Stimulated activated naive B cell treated with anti-CD40 and anti-IgM and Interleukin-4, amounts not matched to agents 10 μg/mL and 1 μg/mL and 100 μg/mL, for 72 hours (primary cell): ENCODE data around the gene IRX3.

Experiments used
- ATAC-seq, 2 donors: fragments of 150-1000 bp; cut with Tn5 transposase; replicated peaks; 2 replicates each; pipeline ENCODE4 v1.10.0; 2021; ENCODE audit warnings: moderate library complexity in 1 of 2
- DNase-seq: peaks from one replicate; pipeline ENCODE4 v3.0.0; 2021
- H3K27ac Mint-ChIP-seq: one replicate; pipeline ENCODE4 v1.8.0; 2022; ENCODE audit warnings: mild to moderate bottlenecking, mixed read lengths
- H3K27me3 Mint-ChIP-seq, 2 donors: one replicate each; pipeline ENCODE4 v1.8.0; 2022; ENCODE audit warnings: mixed read lengths in 2 of 2
- H3K36me3 Mint-ChIP-seq, 2 donors: one replicate each; pipeline ENCODE4 v1.8.0; 2022; ENCODE audit warnings: mixed read lengths in 2 of 2, mild to moderate bottlenecking in 1 of 2
- H3K4me1 Mint-ChIP-seq, 2 donors: one replicate each; pipeline ENCODE4 v1.8.0; 2022; ENCODE audit warnings: mixed read lengths in 2 of 2, mild to moderate bottlenecking in 1 of 2
- H3K4me3 Mint-ChIP-seq, 2 donors: one replicate each; pipeline ENCODE4 v1.8.0; 2022; ENCODE audit warnings: mild to moderate bottlenecking in 2 of 2, mixed read lengths in 2 of 2, moderate library complexity in 1 of 2
- H3K9me3 Mint-ChIP-seq, 2 donors: one replicate each; pipeline ENCODE4 v1.8.0; 2022; ENCODE audit warnings: mixed read lengths in 2 of 2, mild to moderate bottlenecking in 1 of 2

The IRX3 gene

GRCh38 chr16:54312502-54312991, 26.0 kb upstream of the IRX3 start:
- H3K9me3 Mint-ChIP-seq, result peaks cover 0 to 2% of the 10 kb centered on the region in 2 donors
- peaks cover 4 to 5% of the 10 kb centered on the region in 2 donors for H3K27me3 Mint-ChIP-seq
- H3K27ac Mint-ChIP-seq, result no peak overlapping the region
- DNase-seq (no peak), ATAC-seq (no peak)
- no peaks in the 10 kb centered on the region for H3K36me3 Mint-ChIP-seq
- H3K4me3 Mint-ChIP-seq, result no peak overlapping the region
- no peaks in the 10 kb centered on the region for H3K4me1 Mint-ChIP-seq

- peaks cover 9 to 13% of the 10 kb centered on the region in 2 donors for H3K27me3 Mint-ChIP-seq
Observed at GRCh38 chr16:54309341-54309740, 22.8 kb upstream of the IRX3 start.

GRCh38 chr16:54305080-54305479, 18.5 kb upstream of the IRX3 start:
- no peak overlapping the region for H3K4me3 Mint-ChIP-seq

More at GRCh38 chr16:54309341-54309740, 22.8 kb upstream of the IRX3 start:
- H3K4me3 Mint-ChIP-seq, result no peak overlapping the region
- H3K36me3 Mint-ChIP-seq, result no peaks in the 10 kb centered on the region
- H3K27ac Mint-ChIP-seq, result no peak overlapping the region
- no peaks in the 10 kb centered on the region for H3K4me1 Mint-ChIP-seq
- no peak for DNase-seq
- peaks cover 0 to 2% of the 10 kb centered on the region in 2 donors for H3K9me3 Mint-ChIP-seq
- no peak for ATAC-seq

GRCh38 chr16:54303613-54304012, 17.0 kb upstream of the IRX3 start:
- H3K4me3 Mint-ChIP-seq, result no peak overlapping the region
- ATAC-seq, result no peak
- H3K9me3 Mint-ChIP-seq, result peaks cover 4 to 6% of the 10 kb centered on the region in 2 donors
- DNase-seq, result no peak
- peaks cover 18 to 39% of the 10 kb centered on the region in 2 donors for H3K27me3 Mint-ChIP-seq
- no peaks in the 10 kb centered on the region for H3K36me3 Mint-ChIP-seq
- no peaks in the 10 kb centered on the region for H3K4me1 Mint-ChIP-seq
- no peak overlapping the region for H3K27ac Mint-ChIP-seq

More at GRCh38 chr16:54305080-54305479, 18.5 kb upstream of the IRX3 start:
- H3K27ac Mint-ChIP-seq, result no peak overlapping the region
- H3K36me3 Mint-ChIP-seq, result no peaks in the 10 kb centered on the region
- peaks cover 16 to 31% of the 10 kb centered on the region in 2 donors for H3K27me3 Mint-ChIP-seq
- DNase-seq (no peak), ATAC-seq (no peak)
- H3K4me1 Mint-ChIP-seq, result no peaks in the 10 kb centered on the region
- peaks cover 4 to 6% of the 10 kb centered on the region in 2 donors for H3K9me3 Mint-ChIP-seq

GRCh38 chr16:54297154-54297553, 10.6 kb upstream of the IRX3 start:
- DNase-seq (no peak), ATAC-seq (no peak)
- peaks cover 2 to 7% of the 10 kb centered on the region in 2 donors for H3K9me3 Mint-ChIP-seq
- H3K27me3 Mint-ChIP-seq, result peaks cover 31 to 51% of the 10 kb centered on the region in 2 donors
- H3K4me3 Mint-ChIP-seq, result no peak overlapping the region
- no peaks in the 10 kb centered on the region for H3K4me1 Mint-ChIP-seq
- H3K27ac Mint-ChIP-seq, result no peak overlapping the region
- no peaks in the 10 kb centered on the region for H3K36me3 Mint-ChIP-seq

- ATAC-seq (no peak), DNase-seq (no peak)
- peaks cover 31 to 55% of the 10 kb centered on the region in 2 donors for H3K27me3 Mint-ChIP-seq
- no peak overlapping the region for H3K4me3 Mint-ChIP-seq
- H3K9me3 Mint-ChIP-seq, result peaks cover 2 to 7% of the 10 kb centered on the region in 2 donors
- no peaks in the 10 kb centered on the region for H3K36me3 Mint-ChIP-seq
- no peak overlapping the region for H3K27ac Mint-ChIP-seq
- no peaks in the 10 kb centered on the region for H3K4me1 Mint-ChIP-seq
Observed at GRCh38 chr16:54296543-54296942, 10.0 kb upstream of the IRX3 start.

- no peak overlapping the region for H3K27ac Mint-ChIP-seq
- H3K9me3 Mint-ChIP-seq, result peaks cover 2 to 7% of the 10 kb centered on the region in 2 donors
- DNase-seq (no peak), ATAC-seq (no peak)
- peaks cover 7 to 9% of the 10 kb centered on the region in 2 donors for H3K36me3 Mint-ChIP-seq
- H3K4me1 Mint-ChIP-seq, result peaks cover 15 to 19% of the 10 kb centered on the region in 2 donors
- H3K27me3 Mint-ChIP-seq, result peaks cover 61 to 80% of the 10 kb centered on the region in 2 donors
- no peak overlapping the region for H3K4me3 Mint-ChIP-seq
Observed at GRCh38 chr16:54291656-54292487, 5.3 kb upstream of the IRX3 start.

- DNase-seq (no peak), ATAC-seq (no peak)
- Mint-ChIP-seq H3K9me3 (peaks cover 2 to 3% of the 10 kb centered on the region in 2 donors), H3K27me3 (peaks cover 68 to 89% of the 10 kb centered on the region in 2 donors), H3K4me1 (peaks cover 19 to 26% of the 10 kb centered on the region in 2 donors), H3K27ac (peak overlapping the region; percentile 56), H3K4me3 (peak overlapping the region; percentile 0 to 1), H3K36me3 (peaks cover 9 to 12% of the 10 kb centered on the region in 2 donors)
Observed at GRCh38 chr16:54290833-54291655, 4.5 kb upstream of the IRX3 start.

GRCh38 chr16:54289945-54290832, 3.6 kb upstream of the IRX3 start:
- Mint-ChIP-seq H3K27me3 (peaks cover 72 to 94% of the 10 kb centered on the region in 2 donors), H3K9me3 (peaks cover 1 to 3% of the 10 kb centered on the region in 2 donors), H3K27ac (peak overlapping the region; percentile 86), H3K4me1 (peaks cover 22 to 31% of the 10 kb centered on the region in 2 donors), H3K4me3 (peak overlapping the region; percentile 1 to 50), H3K36me3 (peaks cover 9 to 14% of the 10 kb centered on the region in 2 donors)
- ATAC-seq, result no peak
- DNase-seq, result no peak

- Mint-ChIP-seq H3K4me3 (peak overlapping the region in 1 of 2 donors; percentile 26), H3K36me3 (peaks cover 13 to 18% of the 10 kb centered on the region in 2 donors), H3K27me3 (peaks cover 70 to 92% of the 10 kb centered on the region in 2 donors), H3K9me3 (peaks cover 0 to 3% of the 10 kb centered on the region in 2 donors), H3K27ac (peak overlapping the region; percentile 86), H3K4me1 (peaks cover 26 to 34% of the 10 kb centered on the region in 2 donors)
- no peak for ATAC-seq
- DNase-seq, result no peak
Observed at GRCh38 chr16:54289242-54289944, 2.8 kb upstream of the IRX3 start.

- Mint-ChIP-seq H3K9me3 (peaks cover 0 to 3% of the 10 kb centered on the region in 2 donors), H3K4me1 (peaks cover 26 to 35% of the 10 kb centered on the region in 2 donors), H3K36me3 (peaks cover 13 to 18% of the 10 kb centered on the region in 2 donors), H3K27ac (no peak overlapping the region), H3K27me3 (peaks cover 68 to 92% of the 10 kb centered on the region in 2 donors), H3K4me3 (no peak overlapping the region)
- ATAC-seq, result no peak
- no peak for DNase-seq
Observed at GRCh38 chr16:54288835-54289241, 2.3 kb upstream of the IRX3 start.

- H3K27me3 Mint-ChIP-seq, result peaks cover 67 to 92% of the 10 kb centered on the region in 2 donors
- H3K27ac Mint-ChIP-seq, result peak overlapping the region; percentile 90
- DNase-seq (no peak), ATAC-seq (no peak)
- peaks cover 0 to 3% of the 10 kb centered on the region in 2 donors for H3K9me3 Mint-ChIP-seq
- peak overlapping the region; percentile 28 to 68 for H3K4me3 Mint-ChIP-seq
- H3K36me3 Mint-ChIP-seq, result peaks cover 13 to 18% of the 10 kb centered on the region in 2 donors
- peaks cover 29 to 41% of the 10 kb centered on the region in 2 donors for H3K4me1 Mint-ChIP-seq
Observed at GRCh38 chr16:54288030-54288834, 1.6 kb upstream of the IRX3 start.
